Measurements from ENCODE around the gene GSTM4. TPM values are rescaled to one million over a fixed set of nuclear protein-coding genes. Genes with fewer than 3 reads are reported as not detected.

Gene GSTM4
- total and polyA plus RNA-seq, 9 of the 15 experiments (the other 6 are each of a cell fraction or from before 2014, with no cell fraction given), result 18.8 to 53.4 (median 38.8) TPM

- no peaks in the 10 kb centered on the region for H3K9me1 ChIP-seq (ENCODE audit: control insufficient read depth, insufficient read depth, low read length)
- peak overlapping the region; percentile 96 for H3K4me2 ChIP-seq (ENCODE audit: insufficient read depth, low read length)
- peak overlapping the region; percentile 61 for H3K4me3 ChIP-seq
- in situ Hi-C loops (cut with MboI), result loop anchor here (5.0 kb wide), 1 partner anchor 73 kb away; the partner anchor contains the start of gene GNAI3
- no peak for FAIRE-seq
- peaks cover 55% of the 10 kb centered on the region for H3K79me2 ChIP-seq (ENCODE audit: control insufficient read depth, insufficient read depth, low read length)
- H3K9ac ChIP-seq (ENCODE audit: insufficient read depth in 1 of 2, low read depth in 2 of 2, low read length in 2 of 2), result peak overlapping the region; percentile 86 to 98
- ChIA-PET CTCF (ENCODE audit: low intra/inter-chr PET ratio) (interaction anchor here (0.6 kb wide), 1 partner anchor 22 kb away, joined by 3 read pairs; no protein-coding TSS in a partner anchor), POLR2A (interaction anchor here (0.6 to 3.3 kb wide), 16 partner anchors 9 to 742 kb away, joined by 3 to 16 read pairs (median 3); partner anchors contain the start of gene GNAI3)
- peak overlapping the region; percentile 90 for H3K27ac ChIP-seq (ENCODE audit: extremely low read depth, low read depth, low read length)
- peak in 3 of 4 experiments; percentile 57 to 63 (median 61) for DNase-seq (ENCODE audit: extremely low read depth in 1 of 4, low spot score in 3 of 4)
- peak; percentile 16 for ATAC-seq
- intact Hi-C loops (cut with micrococcal nuclease), result no loop called here
- 0% methylated on average over 9 of the region's 9 CpGs for WGBS (ENCODE audit: insufficient coverage, low coverage, missing lambda C conversion rate)
- H4K20me1 ChIP-seq (replicated peaks; ENCODE audit: control insufficient read depth, insufficient read depth, low read length), result peaks cover 5% of the 10 kb centered on the region; the same call in 1 of the 2 replicates
- BruUV-seq (replicated peaks), result no TSS peak
- H3K9me3 ChIP-seq (replicated peaks; ENCODE audit: control insufficient read depth, insufficient read depth, low read depth, low read length), result no peaks in the 10 kb centered on the region
- TF ChIP-seq ZBTB7A (IDR thresholded peaks at IDR 0.05; ENCODE audit: borderline replicate concordance, control insufficient read depth, low read depth, low read length) (peak; percentile 2; the same call in 1 of the 2 replicates), CHD1 (IDR thresholded peaks at IDR 0.05; ENCODE audit: low read length) (peak; percentile 64), ZNF444 (CRISPR knock-in tag; IDR thresholded peaks at IDR 0.05) (no peak), KDM1A (IDR thresholded peaks at IDR 0.05) (no peak), AFF4 (CRISPR knock-in tag; IDR thresholded peaks at IDR 0.05) (no peak), SRSF3 (IDR thresholded peaks at IDR 0.05; ENCODE audit: insufficient read depth, low read length) (0 out of 2 replicates have a peak, but pooled peaks have one; percentile 17), CCNT2 (IDR thresholded peaks at IDR 0.05; ENCODE audit: borderline replicate concordance, extremely low read depth, insufficient read length, low read depth, low read length) (no peak), ZNF449 (CRISPR knock-in tag; IDR thresholded peaks at IDR 0.05) (no peak), NFE2L1 (tag; IDR thresholded peaks at IDR 0.05; ENCODE audit: borderline replicate concordance, low read depth) (no peak), ZNF263 (CRISPR knock-in tag; IDR thresholded peaks at IDR 0.05; ENCODE audit: borderline replicate concordance) (peak; percentile 65; the same call in 1 of the 2 replicates), KLF1 (tag; IDR thresholded peaks at IDR 0.05) (0 out of 2 replicates have a peak, but pooled peaks have one; percentile 2), SAP30 (IDR thresholded peaks at IDR 0.05; ENCODE audit: borderline replicate concordance, insufficient read depth, low read depth, low read length, poor library complexity, severe bottlenecking) (peak; percentile 33)
- TF ChIP-seq, protein P1, sequence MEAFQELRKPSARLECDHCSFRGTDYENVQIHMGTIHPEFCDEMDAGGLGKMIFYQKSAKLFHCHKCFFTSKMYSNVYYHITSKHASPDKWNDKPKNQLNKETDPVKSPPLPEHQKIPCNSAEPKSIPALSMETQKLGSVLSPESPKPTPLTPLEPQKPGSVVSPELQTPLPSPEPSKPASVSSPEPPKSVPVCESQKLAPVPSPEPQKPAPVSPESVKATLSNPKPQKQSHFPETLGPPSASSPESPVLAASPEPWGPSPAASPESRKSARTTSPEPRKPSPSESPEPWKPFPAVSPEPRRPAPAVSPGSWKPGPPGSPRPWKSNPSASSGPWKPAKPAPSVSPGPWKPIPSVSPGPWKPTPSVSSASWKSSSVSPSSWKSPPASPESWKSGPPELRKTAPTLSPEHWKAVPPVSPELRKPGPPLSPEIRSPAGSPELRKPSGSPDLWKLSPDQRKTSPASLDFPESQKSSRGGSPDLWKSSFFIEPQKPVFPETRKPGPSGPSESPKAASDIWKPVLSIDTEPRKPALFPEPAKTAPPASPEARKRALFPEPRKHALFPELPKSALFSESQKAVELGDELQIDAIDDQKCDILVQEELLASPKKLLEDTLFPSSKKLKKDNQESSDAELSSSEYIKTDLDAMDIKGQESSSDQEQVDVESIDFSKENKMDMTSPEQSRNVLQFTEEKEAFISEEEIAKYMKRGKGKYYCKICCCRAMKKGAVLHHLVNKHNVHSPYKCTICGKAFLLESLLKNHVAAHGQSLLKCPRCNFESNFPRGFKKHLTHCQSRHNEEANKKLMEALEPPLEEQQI (IDR thresholded peaks at IDR 0.05), result no peak
- H3K27me3 ChIP-seq (ENCODE audit: control insufficient read depth in 2 of 2, insufficient read depth in 2 of 2, low read length in 2 of 2), result no peaks in the 10 kb centered on the region
- H2AFZ ChIP-seq (ENCODE audit: low read depth, low read length), result peak overlapping the region; percentile 96
- peaks cover 32 to 58% of the 10 kb centered on the region in 2 experiments for H3K4me1 ChIP-seq (replicated peaks in 1 of 2; ENCODE audit: control insufficient read depth in 2 of 2, insufficient read depth in 2 of 2, low read length in 2 of 2)
- no peaks in the 10 kb centered on the region for H3K36me3 ChIP-seq (ENCODE audit: control insufficient read depth, insufficient read depth, low read length)
These were observed 35.5 kb upstream of the GSTM4 start for GRCh38 chr1:109620401-109620791.

All from K562 (cell line).